Measurements from ENCODE around the gene NCAPD3. TPM values are rescaled to one million over a fixed set of nuclear protein-coding genes. Genes with fewer than 3 reads are reported as not detected.

Gene NCAPD3
- total and polyA plus RNA-seq, 12 donors, result 6.0 to 25.6 (median 16.7) TPM

DNA sequence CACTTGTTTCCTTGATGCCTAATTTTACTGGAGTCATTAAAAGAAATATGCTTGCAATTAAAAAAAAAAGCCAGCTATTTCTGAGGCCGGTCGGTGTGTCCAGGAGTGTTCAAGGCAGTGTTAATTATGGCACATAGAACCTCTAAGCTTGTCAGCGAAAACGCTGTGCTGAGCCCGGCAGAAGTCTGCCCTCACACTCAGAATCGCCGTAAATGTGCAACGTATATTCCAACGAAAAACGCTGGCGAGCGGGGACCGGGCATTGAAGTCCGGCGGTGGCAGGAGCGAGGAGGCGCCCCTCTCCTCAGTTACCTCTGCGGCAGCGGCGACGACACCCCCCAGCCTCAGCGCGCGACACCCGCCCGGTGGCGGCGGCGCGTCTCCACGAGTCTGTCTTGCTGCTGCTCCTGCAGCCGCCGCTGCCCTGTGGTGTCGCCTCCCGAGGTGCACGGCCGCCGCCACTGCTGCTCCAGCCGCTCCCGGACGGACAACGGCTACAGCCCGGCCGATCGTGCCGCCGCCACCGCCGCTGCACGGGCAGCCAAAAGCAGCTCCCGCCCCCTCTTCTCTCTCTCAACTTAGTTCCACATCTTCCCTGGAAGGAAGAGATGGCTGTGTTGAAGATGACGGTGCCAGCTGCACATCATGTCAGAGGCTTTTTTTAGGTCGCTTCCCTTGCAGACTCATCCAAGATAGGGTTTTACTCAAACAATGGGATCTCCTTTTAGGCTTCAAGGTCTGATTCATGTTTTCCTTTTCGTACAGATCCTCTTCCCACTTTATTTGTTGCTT is 98.9 kb downstream of the NCAPD3 start:
- DNase-seq, result peak; percentile 46 to 80 (median 61)
- H3K36me3 ChIP-seq (replicated peaks in 1 of 2), result no peaks in the 10 kb centered on the region
- peaks cover 16 to 39% of the 10 kb centered on the region in 2 donors for H3K4me1 ChIP-seq (replicated peaks in 1 of 2)
- H3K27ac ChIP-seq, result peak overlapping the region in 4 of 5 donors; percentile 33 to 89 (median 52)
- intact Hi-C loops (cut with DNase I), result no loop called here
- TF ChIP-seq, protein P1, sequence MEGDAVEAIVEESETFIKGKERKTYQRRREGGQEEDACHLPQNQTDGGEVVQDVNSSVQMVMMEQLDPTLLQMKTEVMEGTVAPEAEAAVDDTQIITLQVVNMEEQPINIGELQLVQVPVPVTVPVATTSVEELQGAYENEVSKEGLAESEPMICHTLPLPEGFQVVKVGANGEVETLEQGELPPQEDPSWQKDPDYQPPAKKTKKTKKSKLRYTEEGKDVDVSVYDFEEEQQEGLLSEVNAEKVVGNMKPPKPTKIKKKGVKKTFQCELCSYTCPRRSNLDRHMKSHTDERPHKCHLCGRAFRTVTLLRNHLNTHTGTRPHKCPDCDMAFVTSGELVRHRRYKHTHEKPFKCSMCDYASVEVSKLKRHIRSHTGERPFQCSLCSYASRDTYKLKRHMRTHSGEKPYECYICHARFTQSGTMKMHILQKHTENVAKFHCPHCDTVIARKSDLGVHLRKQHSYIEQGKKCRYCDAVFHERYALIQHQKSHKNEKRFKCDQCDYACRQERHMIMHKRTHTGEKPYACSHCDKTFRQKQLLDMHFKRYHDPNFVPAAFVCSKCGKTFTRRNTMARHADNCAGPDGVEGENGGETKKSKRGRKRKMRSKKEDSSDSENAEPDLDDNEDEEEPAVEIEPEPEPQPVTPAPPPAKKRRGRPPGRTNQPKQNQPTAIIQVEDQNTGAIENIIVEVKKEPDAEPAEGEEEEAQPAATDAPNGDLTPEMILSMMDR (IDR thresholded peaks at IDR 0.05), result peak in 1 of 6 experiments; percentile 8
- peak in 1 of 2 donors; percentile 37 for TF ChIP-seq POLR2A (IDR thresholded peaks at IDR 0.05)
- no peaks in the 10 kb centered on the region for H3K27me3 ChIP-seq
- 6 to 17% (median 10%) methylated on average over 11 to 54 of the region's 54 CpGs for WGBS, 4 donors
- H3K9me3 ChIP-seq (replicated peaks in 1 of 3), result no peaks in the 10 kb centered on the region
- H3K4me3 ChIP-seq, result peak overlapping the region in 2 of 4 donors; percentile 23 to 50

DNA sequence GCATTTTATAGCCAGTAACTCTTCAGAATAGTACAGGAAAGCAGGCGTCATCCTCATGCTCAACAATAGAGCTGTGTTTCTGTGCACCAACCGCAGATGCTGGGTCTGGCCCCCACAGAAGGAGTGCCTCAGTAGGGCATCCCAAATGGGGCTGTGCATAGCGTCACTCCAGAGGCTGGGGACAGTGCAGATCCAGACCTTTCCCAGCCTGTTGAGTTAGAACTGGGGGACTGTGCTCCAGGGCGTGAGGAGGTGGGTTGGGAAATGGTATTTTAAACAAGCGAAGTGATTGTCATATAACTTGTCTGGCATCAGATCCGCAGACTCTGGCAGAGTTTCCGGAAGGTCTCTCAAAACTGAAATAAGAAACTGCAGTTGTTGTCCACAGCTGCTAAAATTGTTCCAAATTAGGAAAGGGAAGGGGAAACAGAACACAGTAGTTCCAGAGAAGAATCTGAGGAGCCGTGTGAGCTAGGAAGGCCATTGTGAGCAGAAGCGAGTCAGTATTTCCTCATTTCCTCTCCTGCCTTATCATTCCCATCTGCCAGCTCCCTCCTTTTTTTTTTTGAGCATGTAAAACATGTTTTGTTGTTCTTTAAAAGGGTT is 102.7 kb downstream of the NCAPD3 start:
- WGBS, 4 donors, result 42 to 54% (median 49%) methylated on average over 9 of the region's 9 CpGs
- intact Hi-C loops (cut with DNase I), result no loop called here
- peak in 3 of 7 donors; percentile 22 to 68 (median 26) for DNase-seq
- peak overlapping the region in 4 of 5 donors; percentile 43 to 86 (median 76) for H3K27ac ChIP-seq
- no peaks in the 10 kb centered on the region for H3K36me3 ChIP-seq (replicated peaks in 1 of 2)
- no peaks in the 10 kb centered on the region for H3K27me3 ChIP-seq
- H3K9me3 ChIP-seq (replicated peaks in 1 of 3), result no peaks in the 10 kb centered on the region
- H3K4me1 ChIP-seq (replicated peaks in 1 of 2), result peaks cover 18 to 43% of the 10 kb centered on the region in 2 donors
- peak overlapping the region in 1 of 4 donors; percentile 38 for H3K4me3 ChIP-seq
- TF ChIP-seq, protein P1 (IDR thresholded peaks at IDR 0.05), result no peak
- no peak for TF ChIP-seq POLR2A (IDR thresholded peaks at IDR 0.05)

DNA sequence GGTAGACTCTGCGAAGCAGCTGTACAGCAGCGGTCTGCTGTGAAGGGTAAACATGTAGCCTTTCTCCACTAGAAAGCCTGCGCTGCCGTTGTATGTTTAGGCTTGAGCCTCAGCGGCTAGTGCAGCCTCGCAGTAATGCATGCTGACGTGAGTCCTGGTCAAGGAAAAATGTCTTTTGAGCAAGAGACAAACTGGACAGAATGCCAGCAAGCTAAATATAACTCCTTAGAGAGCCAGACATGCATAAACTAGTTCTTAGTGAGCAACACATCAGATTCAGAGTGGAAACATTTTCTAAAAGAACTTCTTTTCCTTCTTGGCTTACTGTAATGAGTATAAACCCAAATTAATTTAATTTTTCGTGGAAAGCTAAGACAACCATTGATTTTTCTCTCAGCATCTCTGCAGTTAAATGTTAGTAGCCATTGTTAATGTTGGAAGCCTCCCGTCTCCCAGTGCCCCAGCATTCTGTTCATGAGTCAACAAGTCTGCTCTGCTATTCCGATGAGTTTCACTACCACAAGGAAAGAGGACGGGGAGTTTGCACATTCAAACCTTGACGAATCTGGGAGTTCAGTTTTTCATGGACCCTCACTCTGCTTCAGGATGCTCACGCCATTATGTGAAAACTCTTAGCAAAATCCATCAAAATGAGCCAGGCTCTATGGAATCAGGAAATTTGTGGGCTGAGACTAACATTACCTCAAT is 103.5 kb downstream of the NCAPD3 start:
- peak overlapping the region in 2 of 4 donors; percentile 8 to 38 for H3K4me3 ChIP-seq
- no peaks in the 10 kb centered on the region for H3K36me3 ChIP-seq (replicated peaks in 1 of 2)
- peaks cover 14 to 36% of the 10 kb centered on the region in 2 donors for H3K4me1 ChIP-seq (replicated peaks in 1 of 2)
- TF ChIP-seq, protein P1 (IDR thresholded peaks at IDR 0.05), result no peak
- peak in 1 of 2 donors; percentile 34 for TF ChIP-seq POLR2A (IDR thresholded peaks at IDR 0.05)
- intact Hi-C loops (cut with DNase I), result no loop called here
- H3K27ac ChIP-seq, result peak overlapping the region in 4 of 5 donors; percentile 43 to 86 (median 76)
- 22 to 31% (median 27%) methylated on average over 13 of the region's 13 CpGs for WGBS, 4 donors
- H3K9me3 ChIP-seq (replicated peaks in 1 of 3), result no peaks in the 10 kb centered on the region
- DNase-seq, result peak; percentile 60 to 80 (median 65)
- no peaks in the 10 kb centered on the region for H3K27me3 ChIP-seq

DNA sequence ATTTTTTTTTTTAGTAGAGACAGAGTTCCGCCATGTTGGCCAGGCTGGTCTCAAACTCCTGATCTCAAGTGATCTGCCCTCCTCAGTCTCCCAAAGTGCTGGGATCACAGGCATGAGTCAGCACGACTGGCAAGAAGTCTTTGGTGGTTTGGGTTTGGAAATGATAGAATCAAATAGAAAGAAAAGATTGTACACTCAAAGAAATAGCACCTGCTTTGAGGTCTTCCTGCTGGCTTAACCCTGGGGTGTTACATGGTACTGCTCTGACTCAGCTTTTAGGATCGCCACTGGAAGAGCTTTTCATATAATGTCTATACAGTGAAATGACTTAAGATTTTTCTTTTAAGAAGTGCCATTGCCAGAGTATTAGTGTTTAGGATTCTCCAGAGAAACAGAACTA is 104.7 kb downstream of the NCAPD3 start:
- intact Hi-C loops (cut with DNase I), result no loop called here
- H3K4me1 ChIP-seq (replicated peaks in 1 of 2), result peaks cover 14 to 32% of the 10 kb centered on the region in 2 donors
- no peak overlapping the region for H3K4me3 ChIP-seq
- no peak for DNase-seq
- no peaks in the 10 kb centered on the region for H3K9me3 ChIP-seq (replicated peaks in 1 of 3)
- WGBS, 4 donors, result 85 to 89% (median 87%) methylated on average over 3 of the region's 3 CpGs
- H3K36me3 ChIP-seq (replicated peaks in 1 of 2), result no peaks in the 10 kb centered on the region
- peak overlapping the region in 1 of 5 donors; percentile 82 for H3K27ac ChIP-seq
- H3K27me3 ChIP-seq, result no peaks in the 10 kb centered on the region
- TF ChIP-seq POLR2A (IDR thresholded peaks at IDR 0.05), result no peak
- TF ChIP-seq, protein P1 (IDR thresholded peaks at IDR 0.05), result no peak

Measured in adrenal gland (tissue), 12 donors.